T-helper 22 cell (primary cell): ENCODE measurements around the gene SLC66A1.
"Not testable (repeated sequence)": the region's sequence is repeated elsewhere in the genome, so short reads cannot be mapped to it uniquely, and the experiment has no call there.

Experiments
- DNase-seq: peaks from one replicate; pipeline ENCODE4 v3.0.0-alpha.2; 2020; ENCODE audit warnings: low read depth

Gene SLC66A1

DNA sequence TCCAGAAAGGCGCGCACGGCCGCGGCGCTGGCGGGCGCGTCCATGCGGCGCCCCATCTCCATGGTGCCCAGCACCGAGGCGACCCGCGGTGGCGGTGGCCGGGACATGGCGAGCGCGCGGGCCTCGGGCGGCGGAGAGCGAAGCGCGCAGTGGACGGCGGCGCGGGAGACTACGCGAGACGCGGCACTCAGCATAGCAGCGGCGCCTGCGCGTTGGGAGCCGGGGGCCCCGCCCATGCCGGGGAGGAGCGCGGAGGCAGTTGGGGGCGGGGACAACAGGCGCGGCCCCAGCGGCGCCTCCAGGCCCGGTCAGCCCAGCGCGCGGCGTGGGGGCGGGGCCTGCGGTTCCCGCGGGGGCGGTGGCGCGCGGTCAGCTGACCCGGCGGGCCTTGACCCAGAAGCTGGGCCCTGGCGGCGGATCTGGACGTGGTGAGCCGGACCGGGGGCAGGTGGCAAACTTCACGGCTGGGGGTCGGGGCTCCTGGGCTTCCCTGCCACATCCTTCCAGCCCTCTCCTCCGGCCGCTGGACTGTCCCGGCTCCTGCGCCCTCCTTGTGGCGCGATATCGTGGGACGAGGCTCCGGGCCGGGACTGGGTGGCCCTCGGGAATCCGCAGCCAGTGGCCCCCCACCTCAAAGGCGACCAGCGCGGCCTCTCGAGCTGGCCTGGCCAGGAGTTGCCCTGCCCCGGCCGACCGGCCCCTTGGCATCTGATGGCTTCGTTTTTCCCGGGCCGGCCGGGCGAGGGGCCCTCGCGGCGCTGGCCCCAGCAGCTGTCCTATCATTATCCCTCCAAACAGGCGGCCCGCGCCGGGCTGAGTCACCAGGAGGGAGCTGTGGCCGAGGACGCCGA, at the start of gene SLC66A1, which contains the start of gene AKR7A2:
Gene SLC66A1 (plus strand): TSS at position 396 of the 851 bp plus-strand sequence. CDS start 5,352 bp downstream, outside the sequence.
Gene AKR7A2 (minus strand): TSS at position 214 of the 851 bp plus-strand sequence. CDS start 20 bp downstream, at position 194.
- DNase-seq: peak; percentile 80

DNA sequence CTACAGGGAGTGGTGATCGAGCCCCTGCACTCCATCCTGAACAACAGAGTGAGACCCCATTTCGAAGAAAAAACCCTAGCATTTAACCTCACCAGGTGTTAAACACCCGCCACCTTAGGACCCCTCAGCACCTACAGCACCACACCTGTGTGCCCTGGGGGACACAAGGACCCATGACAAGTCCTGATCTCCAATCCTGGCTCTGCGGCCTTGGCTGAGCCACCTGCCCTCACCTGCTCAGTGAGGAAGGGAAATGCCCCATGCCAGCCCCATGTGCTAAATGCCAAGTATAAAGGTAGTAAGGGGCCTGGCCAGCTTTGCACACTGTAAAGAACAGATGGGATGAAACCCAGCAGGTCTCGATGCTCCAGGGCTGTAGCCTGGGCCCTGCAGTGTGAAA, 49.4 kb upstream of the SLC66A1 start:
- DNase-seq: no peak

GRCh38 chr1:19268445-19268844, 43.7 kb upstream of the SLC66A1 start:
- DNase-seq: no peak

DNA sequence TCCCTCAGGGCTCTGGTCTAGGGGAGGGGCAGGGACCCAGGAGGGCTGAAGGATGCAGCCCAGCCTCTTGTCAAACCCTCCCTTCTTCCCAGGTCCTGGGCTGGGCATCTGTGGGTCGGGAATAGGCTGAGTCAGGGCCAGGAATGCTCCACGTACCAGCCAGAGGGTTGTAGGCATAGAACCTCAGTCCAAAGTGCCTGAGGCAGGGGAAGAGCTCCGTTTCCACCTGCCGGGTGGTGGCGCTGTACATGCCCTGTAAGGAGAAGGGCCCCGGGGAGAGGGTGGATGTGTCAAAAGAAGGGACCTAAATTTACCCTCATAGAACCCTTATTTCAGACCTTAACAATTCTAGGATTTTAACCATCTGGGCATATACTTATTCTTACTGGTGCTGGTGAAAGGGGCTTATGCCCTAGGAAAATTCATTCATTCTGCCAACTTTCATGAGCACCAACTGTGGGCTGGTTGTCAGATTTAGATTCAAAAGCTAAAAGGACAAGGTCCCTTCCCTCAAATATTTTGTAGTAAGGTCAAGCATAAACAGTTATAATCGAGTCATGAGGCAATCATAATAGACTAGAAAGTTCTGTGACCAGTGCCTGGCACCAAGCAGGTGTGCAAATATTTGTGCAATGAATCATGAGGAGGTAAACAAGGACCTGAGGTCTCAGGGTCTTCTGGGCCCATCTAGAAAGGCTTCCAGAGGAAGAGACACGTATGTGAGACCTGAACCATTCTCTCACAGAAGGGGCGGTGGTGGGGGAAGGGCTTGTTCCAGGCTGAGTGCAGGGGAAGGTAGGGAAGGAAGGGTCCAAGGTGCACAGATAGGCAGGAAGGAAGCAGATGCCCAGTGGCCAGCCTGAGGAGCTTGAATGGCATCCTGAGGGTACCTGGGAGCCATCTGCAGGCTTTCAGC, 42.4 kb upstream of the SLC66A1 start:
- not testable (repeated sequence) for DNase-seq

GRCh38 chr1:19270343-19270730, 41.8 kb upstream of the SLC66A1 start:
- DNase-seq: not testable (repeated sequence)

DNA sequence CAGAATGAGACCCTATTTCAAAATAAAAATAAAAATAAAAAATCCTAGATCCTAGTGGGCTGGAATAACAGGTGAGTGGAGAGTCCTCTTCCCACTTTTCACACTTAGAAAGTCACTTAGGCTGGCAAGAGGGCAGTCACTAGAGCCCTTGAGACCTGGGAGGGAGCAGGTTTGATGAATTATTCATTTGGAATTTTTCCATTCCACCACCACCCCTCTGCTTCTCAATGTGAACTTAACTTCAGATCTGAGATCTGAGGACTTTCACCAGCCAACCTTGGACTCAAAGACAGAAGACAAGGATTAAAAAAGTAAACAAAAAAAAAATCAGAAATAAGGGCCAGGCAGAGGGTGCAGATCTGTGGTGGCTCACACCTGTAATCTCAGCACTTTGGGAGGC, 40.1 kb upstream of the SLC66A1 start:
- DNase-seq: no peak

- no peak for DNase-seq
These were observed 38.9 kb upstream of the SLC66A1 start for GRCh38 chr1:19273106-19273843.

DNA sequence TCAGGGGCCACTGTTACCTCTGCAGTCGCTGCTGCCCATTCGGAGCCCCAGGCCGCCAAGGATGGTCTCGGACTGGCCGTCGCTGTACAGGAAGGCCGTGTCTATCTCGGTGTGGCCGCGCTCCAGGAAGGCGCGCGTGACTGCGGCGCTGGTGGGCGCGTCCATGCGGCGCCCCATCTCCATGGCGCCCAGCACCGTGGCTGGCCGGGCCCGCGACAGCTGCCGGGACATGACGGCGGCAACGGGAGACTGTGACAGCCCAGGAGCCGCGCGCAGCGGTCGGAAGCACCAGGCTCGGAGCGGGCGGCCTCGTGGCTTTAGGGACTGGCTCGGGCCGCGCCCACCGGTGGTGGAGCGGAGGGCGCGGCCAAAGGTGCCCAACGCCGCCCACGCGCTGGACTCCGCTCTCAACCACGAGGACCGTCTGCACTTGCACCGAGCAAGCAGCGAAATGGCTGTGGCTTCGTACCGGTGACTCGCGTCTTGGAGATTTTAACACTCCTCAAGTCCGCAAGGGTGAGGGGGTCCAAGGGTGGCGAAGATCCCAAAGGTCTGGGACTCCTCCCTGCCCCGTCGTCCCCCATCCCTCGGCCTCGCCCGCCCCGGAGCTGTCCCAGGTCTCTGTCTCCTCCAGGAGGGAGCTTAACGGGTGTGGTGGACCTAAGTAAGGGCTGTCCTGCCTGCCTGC, 38.1 kb upstream of the SLC66A1 start:
- not testable (repeated sequence) for DNase-seq

GRCh38 chr1:19274636-19275035, 37.5 kb upstream of the SLC66A1 start:
- no peak for DNase-seq

- no peak for DNase-seq
These were observed 28.2 kb upstream of the SLC66A1 start for GRCh38 chr1:19283891-19284290.

GRCh38 chr1:19284881-19285280, 27.2 kb upstream of the SLC66A1 start:
- DNase-seq: no peak

- not testable (repeated sequence) for DNase-seq
These were observed 26.8 kb upstream of the SLC66A1 start for GRCh38 chr1:19285366-19285765.

- not testable (repeated sequence) for DNase-seq
These were observed 26.3 kb upstream of the SLC66A1 start for GRCh38 chr1:19285807-19286206.

- no peak for DNase-seq
These were observed 24.5 kb upstream of the SLC66A1 start for GRCh38 chr1:19287436-19288185.

DNA sequence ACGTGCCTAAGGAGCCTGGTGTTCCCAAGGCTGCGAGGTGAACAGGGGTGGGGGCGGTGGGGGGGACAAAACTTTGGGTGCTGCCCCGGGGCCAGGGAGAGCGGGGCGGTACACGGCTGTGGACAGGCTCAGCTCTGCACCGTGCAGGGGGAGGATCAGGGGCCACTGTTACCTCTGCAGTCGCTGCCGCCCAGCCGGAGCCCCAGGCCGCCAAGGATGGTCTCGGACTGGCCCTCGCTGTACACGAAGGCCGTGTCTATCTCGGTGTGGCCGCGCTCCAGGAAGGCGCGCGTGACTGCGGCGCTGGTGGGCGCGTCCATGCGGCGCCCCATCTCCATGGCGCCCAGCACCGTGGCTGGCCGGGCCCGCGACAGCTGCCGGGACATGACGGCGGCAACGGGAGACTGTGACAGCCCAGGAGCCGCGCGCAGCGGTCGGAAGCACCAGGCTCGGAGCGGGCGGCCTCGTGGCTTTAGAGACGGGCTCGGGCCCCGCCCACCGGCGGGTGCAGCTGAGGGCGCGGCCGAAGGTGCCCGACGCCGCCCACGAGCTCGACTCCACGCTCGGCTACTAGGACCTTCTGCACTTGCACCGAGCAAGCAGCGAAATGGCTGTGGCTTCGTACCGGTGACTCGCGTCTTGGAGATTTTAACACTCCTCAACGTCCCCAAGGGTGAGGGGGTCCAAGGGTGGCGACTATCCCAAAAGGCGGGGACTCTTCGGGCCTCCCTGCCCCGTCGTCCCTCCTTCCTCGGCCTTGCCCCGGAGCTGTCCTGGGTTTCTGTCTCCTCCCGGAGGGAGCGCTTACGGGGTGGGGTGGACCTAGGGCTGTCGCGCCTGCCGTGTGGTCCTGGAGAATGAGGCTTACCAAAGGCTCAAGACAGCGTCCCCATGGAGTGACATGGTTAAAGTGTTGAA, 23.5 kb upstream of the SLC66A1 start, which contains the start of gene AKR7A3:
Gene AKR7A3 (minus strand): TSS at position 447 of the 918 bp plus-strand sequence. CDS start 61 bp downstream, at position 386.
- peak; percentile 21 for DNase-seq

GRCh38 chr1:19289244-19289643, 22.9 kb upstream of the SLC66A1 start:
- no peak for DNase-seq

- DNase-seq: no peak
These were observed 17.5 kb upstream of the SLC66A1 start for GRCh38 chr1:19294638-19295037.

DNA sequence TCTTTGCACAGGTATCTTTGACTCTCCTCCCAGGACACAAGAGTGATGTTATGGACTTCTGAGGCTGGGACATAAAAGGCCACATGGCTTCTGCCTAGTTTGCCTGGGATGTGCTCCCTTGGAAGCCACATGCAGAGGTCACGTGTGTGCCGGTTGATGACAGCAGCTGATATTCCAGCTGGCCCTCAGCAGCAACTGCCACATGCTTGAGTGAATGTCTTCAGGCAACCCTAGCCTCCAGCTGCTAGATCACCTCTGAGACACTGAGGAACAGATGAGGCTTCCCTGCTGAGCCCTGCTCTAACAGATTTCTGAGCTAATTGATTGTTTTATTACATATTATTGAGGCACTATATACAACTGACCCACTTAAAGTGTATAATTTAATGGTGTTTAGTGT, 11.9 kb upstream of the SLC66A1 start:
- DNase-seq: no peak

DNA sequence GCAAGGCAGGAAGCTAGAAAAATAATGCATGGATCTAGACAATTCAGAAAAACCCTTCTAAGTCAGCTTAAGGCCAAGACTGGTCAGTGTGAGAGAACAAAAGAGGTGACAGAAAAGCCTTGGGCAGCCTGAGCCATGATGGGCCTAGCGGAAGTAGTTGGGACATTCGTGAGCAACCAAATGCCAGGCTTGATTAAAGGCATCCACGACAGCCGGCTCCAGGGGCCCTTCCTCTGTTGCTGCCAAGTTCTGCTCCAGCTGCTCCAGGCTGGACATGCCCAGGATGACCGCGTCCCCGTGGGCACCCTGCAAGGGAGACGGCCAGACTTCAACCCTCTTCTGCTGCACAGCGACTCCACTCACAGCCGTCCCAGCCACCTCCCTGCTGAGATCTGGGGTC, 8.0 kb upstream of the SLC66A1 start:
- not testable (repeated sequence) for DNase-seq
